Measurements from ENCODE around the gene KRTAP1-3. TPM values are rescaled to one million over a fixed set of nuclear protein-coding genes. Genes with fewer than 3 reads are reported as not detected.

KRTAP1-3 gene
- total RNA-seq, 5 donors from 2014 or later (not counting 1 experiment from before 2014, with no cell fraction given), result not detected

- DNase-seq (no peak), ATAC-seq (replicated peaks in 1 of 4) (no peak)
- Histone ChIP-seq H3K36me3 (ENCODE audit: control insufficient read depth in 2 of 2, extremely low read depth in 1 of 2, insufficient read depth in 1 of 2, low read length in 1 of 2) (no peaks in the 10 kb centered on the region), H3K4me3 (ENCODE audit: control insufficient read depth in 1 of 2, extremely low read depth in 1 of 2, low read length in 1 of 2) (no peak overlapping the region), H3K27ac (ENCODE audit: low read length) (no peak overlapping the region), H3K9me3 (no peaks in the 10 kb centered on the region), H3K27me3 (replicated peaks in 1 of 2; ENCODE audit: control insufficient read depth in 2 of 2, extremely low read depth in 1 of 2, insufficient read depth in 2 of 2, low read length in 1 of 2) (no peaks in the 10 kb centered on the region), H3K4me1 (ENCODE audit: control insufficient read depth in 1 of 2, extremely low read depth in 1 of 2, insufficient read depth in 2 of 2, low read length in 2 of 2) (no peaks in the 10 kb centered on the region)
- H3K27me3 Mint-ChIP-seq, result peaks cover 3 to 15% of the 10 kb centered on the region in 2 donors
- H3K9me3 Mint-ChIP-seq, result no peaks in the 10 kb centered on the region
- ChIA-PET POLR2A (no interaction called here), CTCF (no interaction called here)
- no peaks in the 10 kb centered on the region for H3K36me3 Mint-ChIP-seq
- 66% methylated on average over 4 of the region's 7 CpGs for WGBS (ENCODE audit: insufficient coverage)
- H3K4me3 Mint-ChIP-seq, result no peak overlapping the region
- no peaks in the 10 kb centered on the region for H3K4me1 Mint-ChIP-seq
- no peak overlapping the region for H3K27ac Mint-ChIP-seq
Measured at GRCh38 chr17:41015454-41015853, 19.2 kb downstream of the KRTAP1-3 start.

- Mint-ChIP-seq H3K27me3 (peaks cover 3 to 15% of the 10 kb centered on the region in 2 donors), H3K27ac (no peak overlapping the region), H3K9me3 (no peaks in the 10 kb centered on the region), H3K4me1 (no peaks in the 10 kb centered on the region), H3K4me3 (no peak overlapping the region), H3K36me3 (no peaks in the 10 kb centered on the region)
- H3K4me3 ChIP-seq (ENCODE audit: control insufficient read depth in 1 of 2, extremely low read depth in 1 of 2, low read length in 1 of 2), result no peak overlapping the region
- H3K27ac ChIP-seq (ENCODE audit: low read length), result no peak overlapping the region
- no peak for DNase-seq
- POLR2A ChIA-PET, result interaction anchor here in 1 of 2 donors (0.6 kb wide), 1 partner anchor 89 kb away, joined by 3 read pairs; no protein-coding TSS in a partner anchor
- H3K9me3 ChIP-seq, result no peaks in the 10 kb centered on the region
- no peaks in the 10 kb centered on the region for H3K36me3 ChIP-seq (ENCODE audit: control insufficient read depth in 2 of 2, extremely low read depth in 1 of 2, insufficient read depth in 1 of 2, low read length in 1 of 2)
- peaks cover 0 to 3% of the 10 kb centered on the region in 2 experiments for H3K27me3 ChIP-seq (replicated peaks in 1 of 2; ENCODE audit: control insufficient read depth in 2 of 2, extremely low read depth in 1 of 2, insufficient read depth in 2 of 2, low read length in 1 of 2)
- CTCF ChIA-PET, result no interaction called here
- no peaks in the 10 kb centered on the region for H3K4me1 ChIP-seq (ENCODE audit: control insufficient read depth in 1 of 2, extremely low read depth in 1 of 2, insufficient read depth in 2 of 2, low read length in 2 of 2)
- 55% methylated on average over 1 of the region's 1 CpG for WGBS (ENCODE audit: insufficient coverage)
- no peak for ATAC-seq (replicated peaks in 1 of 4)
Measured at GRCh38 chr17:41013606-41014005, 21.1 kb downstream of the KRTAP1-3 start.

- Histone ChIP-seq H3K9me3 (no peaks in the 10 kb centered on the region), H3K27ac (ENCODE audit: low read length) (no peak overlapping the region), H3K27me3 (replicated peaks in 1 of 2; ENCODE audit: control insufficient read depth in 2 of 2, extremely low read depth in 1 of 2, insufficient read depth in 2 of 2, low read length in 1 of 2) (peaks cover 0 to 5% of the 10 kb centered on the region in 2 experiments), H3K4me1 (ENCODE audit: control insufficient read depth in 1 of 2, extremely low read depth in 1 of 2, insufficient read depth in 2 of 2, low read length in 2 of 2) (no peaks in the 10 kb centered on the region), H3K4me3 (ENCODE audit: control insufficient read depth in 1 of 2, extremely low read depth in 1 of 2, low read length in 1 of 2) (no peak overlapping the region), H3K36me3 (ENCODE audit: control insufficient read depth in 2 of 2, extremely low read depth in 1 of 2, insufficient read depth in 1 of 2, low read length in 1 of 2) (no peaks in the 10 kb centered on the region)
- POLR2A ChIA-PET, result interaction anchor here in 1 of 2 donors (0.6 kb wide), 1 partner anchor 89 kb away, joined by 3 read pairs; no protein-coding TSS in a partner anchor
- Mint-ChIP-seq H3K36me3 (no peaks in the 10 kb centered on the region), H3K27me3 (peaks cover 3 to 15% of the 10 kb centered on the region in 2 donors), H3K27ac (no peak overlapping the region), H3K4me1 (no peaks in the 10 kb centered on the region), H3K4me3 (no peak overlapping the region), H3K9me3 (no peaks in the 10 kb centered on the region)
- CTCF ChIA-PET, result no interaction called here
- WGBS (ENCODE audit: insufficient coverage), result 60% methylated on average over 1 of the region's 3 CpGs
- ATAC-seq (replicated peaks in 1 of 4), result no peak
- DNase-seq, result no peak
Measured at GRCh38 chr17:41013181-41013580, 21.5 kb downstream of the KRTAP1-3 start.

- no peak for ATAC-seq (replicated peaks in 1 of 4)
- Mint-ChIP-seq H3K27me3 (peaks cover under 1 to 13% of the 10 kb centered on the region in 2 donors), H3K4me3 (no peak overlapping the region), H3K27ac (no peak overlapping the region), H3K4me1 (no peaks in the 10 kb centered on the region), H3K36me3 (no peaks in the 10 kb centered on the region), H3K9me3 (no peaks in the 10 kb centered on the region)
- peaks cover 0 to 5% of the 10 kb centered on the region in 2 experiments for H3K27me3 ChIP-seq (replicated peaks in 1 of 2; ENCODE audit: control insufficient read depth in 2 of 2, extremely low read depth in 1 of 2, insufficient read depth in 2 of 2, low read length in 1 of 2)
- ChIA-PET CTCF (no interaction called here), POLR2A (no interaction called here)
- H3K4me3 ChIP-seq (ENCODE audit: control insufficient read depth in 1 of 2, extremely low read depth in 1 of 2, low read length in 1 of 2), result no peak overlapping the region
- no peak overlapping the region for H3K27ac ChIP-seq (ENCODE audit: low read length)
- 70% methylated on average over 6 of the region's 6 CpGs for WGBS (ENCODE audit: insufficient coverage)
- DNase-seq, result no peak
- no peaks in the 10 kb centered on the region for H3K36me3 ChIP-seq (ENCODE audit: control insufficient read depth in 2 of 2, extremely low read depth in 1 of 2, insufficient read depth in 1 of 2, low read length in 1 of 2)
- H3K4me1 ChIP-seq (ENCODE audit: control insufficient read depth in 1 of 2, extremely low read depth in 1 of 2, insufficient read depth in 2 of 2, low read length in 2 of 2), result no peaks in the 10 kb centered on the region
- H3K9me3 ChIP-seq, result no peaks in the 10 kb centered on the region
Measured at GRCh38 chr17:41012326-41013120, 22.2 kb downstream of the KRTAP1-3 start.

GRCh38 chr17:41010441-41010840 lies 24.2 kb downstream of the KRTAP1-3 start:
- ChIA-PET POLR2A (no interaction called here), CTCF (no interaction called here)

GRCh38 chr17:41009936-41010335 lies 24.7 kb downstream of the KRTAP1-3 start:
- Histone ChIP-seq H3K4me1 (ENCODE audit: control insufficient read depth in 1 of 2, extremely low read depth in 1 of 2, insufficient read depth in 2 of 2, low read length in 2 of 2) (no peaks in the 10 kb centered on the region), H3K4me3 (ENCODE audit: control insufficient read depth in 1 of 2, extremely low read depth in 1 of 2, low read length in 1 of 2) (no peak overlapping the region), H3K36me3 (ENCODE audit: control insufficient read depth in 2 of 2, extremely low read depth in 1 of 2, insufficient read depth in 1 of 2, low read length in 1 of 2) (no peaks in the 10 kb centered on the region), H3K27ac (ENCODE audit: low read length) (no peak overlapping the region), H3K27me3 (replicated peaks in 1 of 2; ENCODE audit: control insufficient read depth in 2 of 2, extremely low read depth in 1 of 2, insufficient read depth in 2 of 2, low read length in 1 of 2) (peaks cover 0 to 5% of the 10 kb centered on the region in 2 experiments), H3K9me3 (no peaks in the 10 kb centered on the region)
- Mint-ChIP-seq H3K4me1 (no peaks in the 10 kb centered on the region), H3K4me3 (no peak overlapping the region), H3K36me3 (no peaks in the 10 kb centered on the region), H3K27me3 (no peaks in the 10 kb centered on the region), H3K9me3 (no peaks in the 10 kb centered on the region), H3K27ac (no peak overlapping the region)
- CTCF ChIA-PET, result no interaction called here
- ATAC-seq (replicated peaks in 1 of 4) (no peak), DNase-seq (no peak)
- POLR2A ChIA-PET, result no interaction called here
- no CpG with 5 or more reads among the region's 1 CpG for WGBS (ENCODE audit: insufficient coverage)

More at GRCh38 chr17:41010441-41010840, 24.2 kb downstream of the KRTAP1-3 start:
- no peak for ATAC-seq (replicated peaks in 1 of 4)
- no peak overlapping the region for H3K27ac Mint-ChIP-seq
- Histone ChIP-seq H3K27me3 (replicated peaks in 1 of 2; ENCODE audit: control insufficient read depth in 2 of 2, extremely low read depth in 1 of 2, insufficient read depth in 2 of 2, low read length in 1 of 2) (peaks cover 0 to 5% of the 10 kb centered on the region in 2 experiments), H3K4me1 (ENCODE audit: control insufficient read depth in 1 of 2, extremely low read depth in 1 of 2, insufficient read depth in 2 of 2, low read length in 2 of 2) (no peaks in the 10 kb centered on the region), H3K27ac (ENCODE audit: low read length) (no peak overlapping the region), H3K4me3 (ENCODE audit: control insufficient read depth in 1 of 2, extremely low read depth in 1 of 2, low read length in 1 of 2) (no peak overlapping the region), H3K9me3 (no peaks in the 10 kb centered on the region), H3K36me3 (ENCODE audit: control insufficient read depth in 2 of 2, extremely low read depth in 1 of 2, insufficient read depth in 1 of 2, low read length in 1 of 2) (no peaks in the 10 kb centered on the region)
- H3K36me3 Mint-ChIP-seq, result no peaks in the 10 kb centered on the region
- peaks cover 0 to 2% of the 10 kb centered on the region in 2 donors for H3K27me3 Mint-ChIP-seq
- no peaks in the 10 kb centered on the region for H3K9me3 Mint-ChIP-seq
- no peak overlapping the region for H3K4me3 Mint-ChIP-seq
- no peaks in the 10 kb centered on the region for H3K4me1 Mint-ChIP-seq
- DNase-seq, result no peak
